22Rv1 (cell line): Measurements from ENCODE around the gene ABHD5.

Experiments used
- ZFX ChIP-seq: fragments of 450-650 bp; IDR thresholded peaks from 2 replicates; pipeline ENCODE4 v1.6.1; 2017; ENCODE audit warnings: antibody characterized with exemption, borderline replicate concordance
- TF ChIP-seq, protein P1 (sequence below): fragments of 450-650 bp; IDR thresholded peaks from 2 replicates; pipeline ENCODE4 v1.5.1; 2017; ENCODE audit warnings: mild to moderate bottlenecking

DNA sequence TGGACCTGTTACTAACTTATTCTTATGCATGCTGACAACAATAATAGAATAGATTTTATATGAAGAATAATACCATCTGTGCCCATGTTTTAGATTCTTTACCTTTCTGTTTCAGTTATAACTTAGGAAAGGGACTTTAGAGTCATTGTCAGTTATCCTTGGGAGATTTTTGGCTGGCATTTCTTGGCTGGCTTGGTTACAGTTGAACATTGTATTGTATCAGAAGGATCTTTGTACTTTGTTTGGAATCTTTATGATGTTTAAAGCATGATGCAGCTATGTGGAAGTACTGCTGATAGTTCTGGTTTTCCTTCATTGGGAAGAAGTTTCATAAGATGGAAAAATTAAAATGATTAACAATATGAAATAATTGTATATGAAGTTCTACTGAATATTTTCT lies 19.9 kb downstream of the ABHD5 start:
- TF ChIP-seq, protein P1, sequence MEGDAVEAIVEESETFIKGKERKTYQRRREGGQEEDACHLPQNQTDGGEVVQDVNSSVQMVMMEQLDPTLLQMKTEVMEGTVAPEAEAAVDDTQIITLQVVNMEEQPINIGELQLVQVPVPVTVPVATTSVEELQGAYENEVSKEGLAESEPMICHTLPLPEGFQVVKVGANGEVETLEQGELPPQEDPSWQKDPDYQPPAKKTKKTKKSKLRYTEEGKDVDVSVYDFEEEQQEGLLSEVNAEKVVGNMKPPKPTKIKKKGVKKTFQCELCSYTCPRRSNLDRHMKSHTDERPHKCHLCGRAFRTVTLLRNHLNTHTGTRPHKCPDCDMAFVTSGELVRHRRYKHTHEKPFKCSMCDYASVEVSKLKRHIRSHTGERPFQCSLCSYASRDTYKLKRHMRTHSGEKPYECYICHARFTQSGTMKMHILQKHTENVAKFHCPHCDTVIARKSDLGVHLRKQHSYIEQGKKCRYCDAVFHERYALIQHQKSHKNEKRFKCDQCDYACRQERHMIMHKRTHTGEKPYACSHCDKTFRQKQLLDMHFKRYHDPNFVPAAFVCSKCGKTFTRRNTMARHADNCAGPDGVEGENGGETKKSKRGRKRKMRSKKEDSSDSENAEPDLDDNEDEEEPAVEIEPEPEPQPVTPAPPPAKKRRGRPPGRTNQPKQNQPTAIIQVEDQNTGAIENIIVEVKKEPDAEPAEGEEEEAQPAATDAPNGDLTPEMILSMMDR = no peak
- no peak for TF ChIP-seq ZFX
